PFSK-1 (cell line): ENCODE measurements around the gene XRCC3.

Source experiments
- FOXP2 ChIP-seq: optimal IDR thresholded peaks from 2 replicates; pipeline ENCODE3; 2011; ENCODE audit warnings: borderline replicate concordance, control low read depth, inconsistent platforms; ENCODE audit not compliant: insufficient read depth; ENCODE audit errors: extremely low read length, extremely low read depth
- POLR2AphosphoS5 ChIP-seq: IDR thresholded peaks from 2 replicates; pipeline ENCODE4 v1.6.1; 2012; ENCODE audit warnings: low read depth, mild to moderate bottlenecking, control low read depth, low read length, moderate library complexity
- SIN3A ChIP-seq: IDR thresholded peaks from 2 replicates; pipeline ENCODE4 v1.6.1; 2012; ENCODE audit warnings: mild to moderate bottlenecking, low read length, moderate library complexity, borderline replicate concordance; ENCODE audit not compliant: insufficient read depth
- TAF1 ChIP-seq: IDR thresholded peaks from 2 replicates; pipeline ENCODE4 v1.6.1; 2012; ENCODE audit warnings: low read length, control low read depth, borderline replicate concordance; ENCODE audit not compliant: insufficient read depth
- TF ChIP-seq, protein P1 (sequence below), 2 experiments: IDR thresholded peaks; 2 replicates each; pipeline versions ENCODE4 v1.6.1 to v1.8.0; 2011 to 2012; ENCODE audit warnings: low read depth in 2 of 2, low read length in 2 of 2, control low read depth in 1 of 2, inconsistent platforms in 1 of 2, mild to moderate bottlenecking in 1 of 2, moderate library complexity in 1 of 2; ENCODE audit not compliant: insufficient read depth in 1 of 2

Gene XRCC3

GRCh38 chr14:103726474-103726873, 11.2 kb upstream of the XRCC3 start:
- TF ChIP-seq FOXP2 = no peak
- TF ChIP-seq SIN3A = no peak
- TF ChIP-seq POLR2AphosphoS5 = no peak
- TF ChIP-seq, protein P1, sequence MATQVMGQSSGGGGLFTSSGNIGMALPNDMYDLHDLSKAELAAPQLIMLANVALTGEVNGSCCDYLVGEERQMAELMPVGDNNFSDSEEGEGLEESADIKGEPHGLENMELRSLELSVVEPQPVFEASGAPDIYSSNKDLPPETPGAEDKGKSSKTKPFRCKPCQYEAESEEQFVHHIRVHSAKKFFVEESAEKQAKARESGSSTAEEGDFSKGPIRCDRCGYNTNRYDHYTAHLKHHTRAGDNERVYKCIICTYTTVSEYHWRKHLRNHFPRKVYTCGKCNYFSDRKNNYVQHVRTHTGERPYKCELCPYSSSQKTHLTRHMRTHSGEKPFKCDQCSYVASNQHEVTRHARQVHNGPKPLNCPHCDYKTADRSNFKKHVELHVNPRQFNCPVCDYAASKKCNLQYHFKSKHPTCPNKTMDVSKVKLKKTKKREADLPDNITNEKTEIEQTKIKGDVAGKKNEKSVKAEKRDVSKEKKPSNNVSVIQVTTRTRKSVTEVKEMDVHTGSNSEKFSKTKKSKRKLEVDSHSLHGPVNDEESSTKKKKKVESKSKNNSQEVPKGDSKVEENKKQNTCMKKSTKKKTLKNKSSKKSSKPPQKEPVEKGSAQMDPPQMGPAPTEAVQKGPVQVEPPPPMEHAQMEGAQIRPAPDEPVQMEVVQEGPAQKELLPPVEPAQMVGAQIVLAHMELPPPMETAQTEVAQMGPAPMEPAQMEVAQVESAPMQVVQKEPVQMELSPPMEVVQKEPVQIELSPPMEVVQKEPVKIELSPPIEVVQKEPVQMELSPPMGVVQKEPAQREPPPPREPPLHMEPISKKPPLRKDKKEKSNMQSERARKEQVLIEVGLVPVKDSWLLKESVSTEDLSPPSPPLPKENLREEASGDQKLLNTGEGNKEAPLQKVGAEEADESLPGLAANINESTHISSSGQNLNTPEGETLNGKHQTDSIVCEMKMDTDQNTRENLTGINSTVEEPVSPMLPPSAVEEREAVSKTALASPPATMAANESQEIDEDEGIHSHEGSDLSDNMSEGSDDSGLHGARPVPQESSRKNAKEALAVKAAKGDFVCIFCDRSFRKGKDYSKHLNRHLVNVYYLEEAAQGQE (IDR thresholded peaks at IDR 0.05; ENCODE audit: insufficient read depth in 1 of 2, low read depth in 2 of 2, low read length in 2 of 2) = no peak
- no peak for TF ChIP-seq TAF1

DNA sequence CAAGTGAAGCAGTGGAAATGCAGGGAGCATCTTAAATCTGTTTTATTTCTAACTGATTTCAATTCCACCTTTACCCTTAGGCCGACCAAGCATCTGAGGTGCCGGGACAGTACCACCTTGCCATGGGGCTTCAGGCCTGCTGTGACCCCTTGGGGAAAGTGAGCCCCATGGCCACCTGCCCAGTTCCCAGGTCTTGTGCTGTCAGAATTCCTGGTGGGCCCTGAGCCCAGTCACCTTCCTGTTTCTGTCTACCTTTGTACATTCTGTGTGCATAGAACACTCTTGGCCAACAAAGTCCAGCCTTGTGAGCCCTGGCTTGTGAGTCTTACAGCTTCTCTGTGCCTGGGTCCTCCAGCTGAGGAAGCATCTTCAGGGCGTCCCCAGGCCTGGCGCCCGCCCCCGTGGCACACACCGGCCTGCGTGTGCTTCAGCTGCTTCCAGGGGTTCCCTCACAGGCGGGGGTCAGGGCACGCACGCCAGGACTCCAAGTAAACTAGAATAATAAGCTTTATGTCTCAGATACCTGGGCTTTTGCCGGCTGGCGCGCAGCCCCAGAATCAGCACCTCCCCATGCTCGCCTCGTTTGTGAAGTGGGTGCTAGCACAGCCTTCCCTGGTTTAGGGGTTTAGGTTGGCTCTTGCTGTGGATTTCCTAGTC, 10.6 kb upstream of the XRCC3 start:
- TF ChIP-seq SIN3A (no peak), TAF1 (no peak), POLR2AphosphoS5 (no peak), FOXP2 (no peak)
- TF ChIP-seq, protein P1 (IDR thresholded peaks at IDR 0.05; ENCODE audit: insufficient read depth in 1 of 2, low read depth in 2 of 2, low read length in 2 of 2) = no peak

DNA sequence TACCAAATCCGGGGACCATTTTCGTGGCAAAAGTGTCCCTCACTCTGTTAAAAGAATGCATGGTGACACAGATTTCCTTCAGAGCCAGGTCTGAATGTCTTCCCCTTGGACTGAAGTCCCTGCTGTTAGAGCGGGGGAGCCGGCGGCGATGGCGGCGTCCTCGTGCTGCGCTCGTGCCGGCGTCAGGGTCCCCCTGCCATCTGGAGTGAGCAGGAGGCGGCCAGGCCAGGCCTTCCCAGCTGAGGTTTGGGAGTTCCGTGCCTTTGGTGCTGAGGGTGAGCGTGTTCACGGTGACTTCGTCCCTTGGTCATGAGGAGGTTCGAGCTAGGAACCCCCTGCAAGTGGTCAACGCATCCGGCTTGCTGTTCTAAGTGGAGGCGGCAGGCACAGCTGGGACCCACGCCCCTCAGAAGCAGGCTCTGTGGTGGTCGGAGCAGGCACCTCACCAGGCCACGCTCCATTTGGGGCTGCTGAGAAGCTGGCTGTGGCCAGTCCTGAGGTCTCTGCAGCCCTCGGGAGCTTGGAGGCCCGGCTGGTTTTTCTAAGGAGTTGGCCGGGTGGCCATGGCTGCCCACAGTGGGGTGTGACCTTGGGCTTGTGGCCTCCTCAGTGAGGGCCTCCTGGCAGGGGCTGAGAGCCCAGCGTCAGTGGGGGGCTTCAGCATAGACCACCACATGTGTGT, 9.9 kb upstream of the XRCC3 start:
- TF ChIP-seq, protein P1 (IDR thresholded peaks at IDR 0.05; ENCODE audit: insufficient read depth in 1 of 2, low read depth in 2 of 2, low read length in 2 of 2) = no peak
- TF ChIP-seq POLR2AphosphoS5 (no peak), TAF1 (no peak), SIN3A (no peak), FOXP2 (no peak)

GRCh38 chr14:103724116-103724515, 8.9 kb upstream of the XRCC3 start:
- TF ChIP-seq POLR2AphosphoS5 (no peak), TAF1 (no peak), SIN3A (no peak), FOXP2 (no peak)
- TF ChIP-seq, protein P1 (IDR thresholded peaks at IDR 0.05; ENCODE audit: insufficient read depth in 1 of 2, low read depth in 2 of 2, low read length in 2 of 2) = no peak
